ENCODE data around the gene CACNA1B. TPM values are rescaled to one million over a fixed set of nuclear protein-coding genes. Genes with fewer than 3 reads are reported as not detected.

CACNA1B gene
- total RNA-seq, 1 experiment from 2014 or later: 1.7 TPM

DNA sequence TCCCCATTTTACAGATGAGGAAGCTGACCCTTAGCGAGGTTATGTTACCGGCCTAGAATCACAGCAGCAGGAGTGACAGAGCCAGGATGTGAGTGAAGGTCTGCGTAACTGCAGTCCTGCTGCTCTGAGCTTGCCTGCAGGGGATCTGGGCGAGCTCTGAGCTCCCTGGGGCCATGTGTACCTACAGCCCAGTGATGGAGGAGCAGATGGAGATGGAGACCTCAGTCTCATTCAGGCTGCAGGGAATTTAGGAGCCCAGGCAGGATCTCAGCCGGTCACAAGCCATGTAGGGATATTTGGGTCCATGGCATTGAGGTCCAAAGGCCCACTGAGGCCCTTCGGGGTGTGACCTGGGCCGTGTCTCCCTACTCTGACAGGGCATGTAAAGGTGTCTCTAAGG is 170.6 kb downstream of the CACNA1B start (continued):
- TF ChIP-seq EZH2phosphoT487 (IDR thresholded peaks at IDR 0.05; ENCODE audit: borderline replicate concordance): no peak

DNA sequence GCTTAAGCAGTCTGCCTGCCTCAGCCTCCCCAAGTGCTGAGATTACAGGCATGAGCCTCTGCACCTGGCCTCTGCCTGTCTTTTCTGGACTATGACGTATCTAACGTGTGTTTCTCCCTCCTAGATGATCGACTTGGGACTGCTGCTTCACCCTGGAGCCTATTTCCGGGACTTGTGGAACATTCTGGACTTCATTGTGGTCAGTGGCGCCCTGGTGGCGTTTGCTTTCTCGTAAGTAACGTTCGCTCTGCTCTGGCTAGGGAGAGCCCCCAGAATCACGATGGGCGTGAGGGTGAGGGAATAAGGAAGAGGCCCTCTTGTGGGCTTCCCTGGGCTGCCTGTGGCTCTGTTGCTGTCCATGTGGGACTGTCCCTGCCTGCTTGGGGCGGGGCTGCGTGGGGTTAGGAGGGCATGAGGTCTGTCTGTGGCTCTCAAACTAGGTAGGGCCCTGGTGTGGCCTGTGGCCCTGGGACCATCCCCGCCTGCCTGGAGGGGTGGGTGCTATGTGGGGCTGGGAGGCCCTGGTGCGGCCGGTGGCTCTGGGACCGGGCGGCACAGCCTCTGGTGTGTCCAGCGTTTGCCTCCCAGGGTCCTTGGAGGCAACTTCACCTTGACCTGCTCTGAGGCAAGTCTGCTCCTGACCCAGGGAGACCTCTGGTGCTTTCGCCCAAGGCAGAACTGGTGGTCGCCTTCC is 171.7 kb downstream of the CACNA1B start:
- no peak overlapping the region for H2AFZ ChIP-seq (ENCODE audit: low read depth, low read length, poor library complexity, severe bottlenecking)

More for the DNA sequence above, 171.7 kb downstream of the CACNA1B start:
- no peaks in the 10 kb centered on the region for H4K20me1 ChIP-seq (ENCODE audit: insufficient read depth)
- no peak overlapping the region for H3K4me3 ChIP-seq (replicated peaks in 1 of 2; ENCODE audit: low read depth in 1 of 2, low read length in 2 of 2)
- no peaks in the 10 kb centered on the region for H3K79me2 ChIP-seq (ENCODE audit: insufficient read depth, low read length)
- ChIA-PET POLR2A (no interaction called here), RAD21 (ENCODE audit: low non-redundant PET in 1 of 2, low total read pairs in 2 of 2, uncharacterized antibody in 2 of 2, unreplicated experiment in 2 of 2) (no interaction called here), CTCF (no interaction called here)
- H3K36me3 ChIP-seq (ENCODE audit: control insufficient read depth in 1 of 2, insufficient read depth in 2 of 2, low read length in 2 of 2): no peaks in the 10 kb centered on the region
- H3K9ac ChIP-seq (ENCODE audit: low read length): no peak overlapping the region
- TF ChIP-seq ELF1 (IDR thresholded peaks at IDR 0.05; ENCODE audit: borderline replicate concordance, low read depth) (no peak), FOSL1 (IDR thresholded peaks at IDR 0.05; ENCODE audit: low read depth) (no peak), SRF (IDR thresholded peaks at IDR 0.05; ENCODE audit: low read depth) (no peak), SP1 (IDR thresholded peaks at IDR 0.05; ENCODE audit: low read depth) (no peak), CEBPB (IDR thresholded peaks at IDR 0.05; ENCODE audit: low read depth) (no peak)
- TF ChIP-seq, protein P1, sequence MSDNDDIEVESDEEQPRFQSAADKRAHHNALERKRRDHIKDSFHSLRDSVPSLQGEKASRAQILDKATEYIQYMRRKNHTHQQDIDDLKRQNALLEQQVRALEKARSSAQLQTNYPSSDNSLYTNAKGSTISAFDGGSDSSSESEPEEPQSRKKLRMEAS (IDR thresholded peaks at IDR 0.05): no peak
- TF ChIP-seq, protein P2, sequence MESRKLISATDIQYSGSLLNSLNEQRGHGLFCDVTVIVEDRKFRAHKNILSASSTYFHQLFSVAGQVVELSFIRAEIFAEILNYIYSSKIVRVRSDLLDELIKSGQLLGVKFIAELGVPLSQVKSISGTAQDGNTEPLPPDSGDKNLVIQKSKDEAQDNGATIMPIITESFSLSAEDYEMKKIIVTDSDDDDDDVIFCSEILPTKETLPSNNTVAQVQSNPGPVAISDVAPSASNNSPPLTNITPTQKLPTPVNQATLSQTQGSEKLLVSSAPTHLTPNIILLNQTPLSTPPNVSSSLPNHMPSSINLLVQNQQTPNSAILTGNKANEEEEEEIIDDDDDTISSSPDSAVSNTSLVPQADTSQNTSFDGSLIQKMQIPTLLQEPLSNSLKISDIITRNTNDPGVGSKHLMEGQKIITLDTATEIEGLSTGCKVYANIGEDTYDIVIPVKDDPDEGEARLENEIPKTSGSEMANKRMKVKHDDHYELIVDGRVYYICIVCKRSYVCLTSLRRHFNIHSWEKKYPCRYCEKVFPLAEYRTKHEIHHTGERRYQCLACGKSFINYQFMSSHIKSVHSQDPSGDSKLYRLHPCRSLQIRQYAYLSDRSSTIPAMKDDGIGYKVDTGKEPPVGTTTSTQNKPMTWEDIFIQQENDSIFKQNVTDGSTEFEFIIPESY (IDR thresholded peaks at IDR 0.05; ENCODE audit: extremely low read depth, insufficient replicate concordance, low read length): no peak
- DNase-seq (ENCODE audit: low read depth, low spot score): no peak
- no peaks in the 10 kb centered on the region for H3K9me2 ChIP-seq (ENCODE audit: insufficient read depth)
- no TSS peak for BruUV-seq (replicated peaks)
- intact Hi-C loops (cut with micrococcal nuclease): no loop called here
- ATAC-seq: no peak
- H3K4me2 ChIP-seq (ENCODE audit: low read length): no peak overlapping the region
- H3K27me3 ChIP-seq (ENCODE audit: insufficient read depth, low read length): no peaks in the 10 kb centered on the region
- peaks cover 0 to 7% of the 10 kb centered on the region in 2 experiments; a peak in 2 of 4 replicates for H3K4me1 ChIP-seq (ENCODE audit: control insufficient read depth in 1 of 2, insufficient read depth in 2 of 2, low read length in 2 of 2)
- H3K27ac ChIP-seq (ENCODE audit: low read depth, low read length): no peak overlapping the region
- H3K9me3 ChIP-seq (ENCODE audit: control insufficient read depth in 1 of 2, insufficient read depth in 1 of 2, low read depth in 1 of 2, low read length in 2 of 2): no peaks in the 10 kb centered on the region
